Immature natural killer cell (primary cell): Measurements from ENCODE around the gene TRIB2. TPM values are rescaled to one million over a fixed set of nuclear protein-coding genes. Genes with fewer than 3 reads are reported as not detected.

Experiments used
- DNase-seq, 3 donors: peaks; one replicate each; pipeline ENCODE4 v3.0.0; 2022; ENCODE audit warnings: mixed read lengths in 1 of 3
- H3K27ac Mint-ChIP-seq, 6 donors: one replicate each; pipeline ENCODE4 v1.8.0; 2020; ENCODE audit warnings: mixed read lengths in 6 of 6, mild to moderate bottlenecking in 5 of 6, inconsistent platforms in 4 of 6, moderate library complexity in 3 of 6
- H3K27me3 Mint-ChIP-seq, 3 donors: one replicate each; pipeline ENCODE4 v1.8.0; 2020 to 2021; ENCODE audit warnings: low read depth in 3 of 3, mild to moderate bottlenecking in 3 of 3, mixed read lengths in 3 of 3, moderate library complexity in 3 of 3, inconsistent platforms in 1 of 3
- H3K36me3 Mint-ChIP-seq, 3 donors: one replicate each; pipeline ENCODE4 v1.8.0; 2020; ENCODE audit warnings: mixed read lengths in 3 of 3, inconsistent platforms in 2 of 3, mild to moderate bottlenecking in 2 of 3
- H3K4me1 Mint-ChIP-seq, 2 donors: one replicate each; pipeline ENCODE4 v1.8.0; 2020; ENCODE audit warnings: inconsistent platforms in 2 of 2, mild to moderate bottlenecking in 2 of 2, mixed read lengths in 2 of 2, moderate library complexity in 1 of 2
- H3K4me3 Mint-ChIP-seq, 5 donors: one replicate each; pipeline ENCODE4 v1.8.0; 2020; ENCODE audit warnings: mild to moderate bottlenecking in 5 of 5, mixed read lengths in 5 of 5, inconsistent platforms in 3 of 5, moderate library complexity in 3 of 5
- H3K9me3 Mint-ChIP-seq, 6 donors: one replicate each; pipeline ENCODE4 v1.8.0; 2020; ENCODE audit warnings: mild to moderate bottlenecking in 6 of 6, mixed read lengths in 6 of 6, inconsistent platforms in 4 of 6, moderate library complexity in 3 of 6
- polyA plus RNA-seq, 3 donors: library from polyadenylated mRNA; unstranded; fragments of 300-500 nt; fragmentation: Illumina TruSeq; gene quantifications; one replicate each; pipeline ENCODE4 v1.2.3, GENCODE V29; 2021

TRIB2 gene
- polyA plus RNA-seq, 3 donors from 2014 or later, result 40.7 to 82.6 (median 44.5) TPM

- Mint-ChIP-seq H3K27me3 (peaks cover 0 to 7% (median 2%) of the 10 kb centered on the region in 3 donors), H3K36me3 (peaks cover 0 to 4% (median 0%) of the 10 kb centered on the region in 3 donors), H3K27ac (no peak overlapping the region), H3K4me3 (no peak overlapping the region), H3K4me1 (peaks cover 0 to 2% of the 10 kb centered on the region in 2 donors), H3K9me3 (peaks cover 0 to 2% (median 0%) of the 10 kb centered on the region in 6 donors)
- DNase-seq, result no peak
These were observed 31.6 kb upstream of the TRIB2 start for GRCh38 chr2:12685145-12685544.

- Mint-ChIP-seq H3K27me3 (peaks cover 0 to 7% (median 2%) of the 10 kb centered on the region in 3 donors), H3K36me3 (peaks cover 0 to 4% (median 0%) of the 10 kb centered on the region in 3 donors), H3K9me3 (peaks cover 0 to 2% (median 0%) of the 10 kb centered on the region in 6 donors), H3K27ac (no peak overlapping the region), H3K4me3 (no peak overlapping the region), H3K4me1 (peaks cover 0 to 2% of the 10 kb centered on the region in 2 donors)
- DNase-seq, result no peak
These were observed 30.8 kb upstream of the TRIB2 start for GRCh38 chr2:12685956-12686355.

GRCh38 chr2:12686708-12687283, 29.9 kb upstream of the TRIB2 start:
- no peak for DNase-seq
- Mint-ChIP-seq H3K27ac (no peak overlapping the region), H3K27me3 (peaks cover 0 to 6% (median 2%) of the 10 kb centered on the region in 3 donors), H3K4me3 (no peak overlapping the region), H3K36me3 (peaks cover 0 to 4% (median 0%) of the 10 kb centered on the region in 3 donors), H3K9me3 (peaks cover 0 to 2% (median 0%) of the 10 kb centered on the region in 6 donors), H3K4me1 (peaks cover 0 to 2% of the 10 kb centered on the region in 2 donors)

GRCh38 chr2:12688091-12688490, 28.6 kb upstream of the TRIB2 start:
- Mint-ChIP-seq H3K9me3 (peaks cover 0 to 3% (median under 1%) of the 10 kb centered on the region in 6 donors), H3K4me1 (peaks cover 0 to 4% of the 10 kb centered on the region in 2 donors)

GRCh38 chr2:12688893-12689292, 27.8 kb upstream of the TRIB2 start:
- no peak for DNase-seq

More at GRCh38 chr2:12688091-12688490, 28.6 kb upstream of the TRIB2 start:
- no peak overlapping the region for H3K4me3 Mint-ChIP-seq
- H3K27me3 Mint-ChIP-seq, result peaks cover 0 to 3% (median 2%) of the 10 kb centered on the region in 3 donors
- no peak overlapping the region for H3K27ac Mint-ChIP-seq
- peaks cover 0 to 10% (median 5%) of the 10 kb centered on the region in 3 donors for H3K36me3 Mint-ChIP-seq
- no peak for DNase-seq

GRCh38 chr2:12693509-12693908, 23.2 kb upstream of the TRIB2 start:
- no peak overlapping the region for H3K4me3 Mint-ChIP-seq
- peaks cover 0 to 2% of the 10 kb centered on the region in 2 donors for H3K4me1 Mint-ChIP-seq
- peaks cover 0 to 5% (median 5%) of the 10 kb centered on the region in 3 donors for H3K36me3 Mint-ChIP-seq
- H3K9me3 Mint-ChIP-seq, result peaks cover 0 to 3% (median 0%) of the 10 kb centered on the region in 6 donors
- no peak for DNase-seq
- H3K27me3 Mint-ChIP-seq, result peaks cover 0 to 2% (median 0%) of the 10 kb centered on the region in 3 donors
- no peak overlapping the region for H3K27ac Mint-ChIP-seq

More at GRCh38 chr2:12688893-12689292, 27.8 kb upstream of the TRIB2 start:
- Mint-ChIP-seq H3K36me3 (peaks cover 0 to 10% (median 5%) of the 10 kb centered on the region in 3 donors), H3K4me3 (no peak overlapping the region), H3K27ac (no peak overlapping the region), H3K27me3 (peaks cover 0 to 2% (median 0%) of the 10 kb centered on the region in 3 donors), H3K9me3 (peaks cover 0 to 3% (median under 1%) of the 10 kb centered on the region in 6 donors), H3K4me1 (peaks cover 0 to 4% of the 10 kb centered on the region in 2 donors)

GRCh38 chr2:12694990-12695774, 21.6 kb upstream of the TRIB2 start:
- Mint-ChIP-seq H3K36me3 (peaks cover 0 to 5% (median 5%) of the 10 kb centered on the region in 3 donors), H3K9me3 (peaks cover 0 to 3% (median 0%) of the 10 kb centered on the region in 6 donors), H3K4me3 (no peak overlapping the region), H3K27me3 (peaks cover 0 to 2% (median 1%) of the 10 kb centered on the region in 3 donors), H3K27ac (no peak overlapping the region), H3K4me1 (peaks cover 0 to 2% of the 10 kb centered on the region in 2 donors)
- no peak for DNase-seq

- H3K9me3 Mint-ChIP-seq, result no peaks in the 10 kb centered on the region
- peaks cover 0 to 4% (median 1%) of the 10 kb centered on the region in 3 donors for H3K27me3 Mint-ChIP-seq
- H3K27ac Mint-ChIP-seq, result no peak overlapping the region
- H3K4me1 Mint-ChIP-seq, result peaks cover 4 to 11% of the 10 kb centered on the region in 2 donors
- no peak overlapping the region for H3K4me3 Mint-ChIP-seq
- DNase-seq, result no peak
- H3K36me3 Mint-ChIP-seq, result no peaks in the 10 kb centered on the region
These were observed 19.1 kb upstream of the TRIB2 start for GRCh38 chr2:12697617-12698016.

GRCh38 chr2:12700989-12701388, 15.7 kb upstream of the TRIB2 start:
- Mint-ChIP-seq H3K27me3 (peaks cover 0 to 2% (median 1%) of the 10 kb centered on the region in 3 donors), H3K4me3 (no peak overlapping the region), H3K4me1 (peaks cover 27 to 44% of the 10 kb centered on the region in 2 donors), H3K9me3 (no peaks in the 10 kb centered on the region), H3K36me3 (no peaks in the 10 kb centered on the region), H3K27ac (no peak overlapping the region)
- no peak for DNase-seq

- H3K27me3 Mint-ChIP-seq, result peaks cover 0 to 2% (median 1%) of the 10 kb centered on the region in 3 donors
- H3K36me3 Mint-ChIP-seq, result no peaks in the 10 kb centered on the region
- H3K9me3 Mint-ChIP-seq, result no peaks in the 10 kb centered on the region
- DNase-seq, result no peak
- peaks cover 27 to 46% of the 10 kb centered on the region in 2 donors for H3K4me1 Mint-ChIP-seq
- no peak overlapping the region for H3K4me3 Mint-ChIP-seq
- H3K27ac Mint-ChIP-seq, result no peak overlapping the region
These were observed 15.0 kb upstream of the TRIB2 start for GRCh38 chr2:12701786-12702167.

GRCh38 chr2:12702168-12703121, 14.3 kb upstream of the TRIB2 start:
- Mint-ChIP-seq H3K4me1 (peaks cover 27 to 51% of the 10 kb centered on the region in 2 donors), H3K36me3 (no peaks in the 10 kb centered on the region), H3K27me3 (peaks cover 0 to 2% (median 1%) of the 10 kb centered on the region in 3 donors), H3K4me3 (no peak overlapping the region), H3K27ac (peak overlapping the region in 1 of 6 donors; percentile 11), H3K9me3 (no peaks in the 10 kb centered on the region)
- DNase-seq, result no peak

GRCh38 chr2:12704378-12704777, 12.4 kb upstream of the TRIB2 start:
- H3K4me1 Mint-ChIP-seq, result peaks cover 45 to 71% of the 10 kb centered on the region in 2 donors
- H3K27ac Mint-ChIP-seq, result peak overlapping the region; percentile 41 to 87 (median 67)
- H3K9me3 Mint-ChIP-seq, result no peaks in the 10 kb centered on the region
- peak overlapping the region in 2 of 5 donors; percentile 3 to 66 for H3K4me3 Mint-ChIP-seq
- peaks cover 0 to 2% (median 0%) of the 10 kb centered on the region in 3 donors for H3K27me3 Mint-ChIP-seq
- no peak for DNase-seq
- H3K36me3 Mint-ChIP-seq, result no peaks in the 10 kb centered on the region

- H3K4me1 Mint-ChIP-seq, result peaks cover 54 to 79% of the 10 kb centered on the region in 2 donors
- peak in 2 of 3 donors; percentile 28 to 30 for DNase-seq
- H3K4me3 Mint-ChIP-seq, result peak overlapping the region; percentile 4 to 72 (median 65)
These were observed 11.5 kb upstream of the TRIB2 start for GRCh38 chr2:12705230-12705629.

More at GRCh38 chr2:12705230-12705629, 11.5 kb upstream of the TRIB2 start:
- H3K9me3 Mint-ChIP-seq, result no peaks in the 10 kb centered on the region
- peak overlapping the region; percentile 74 to 88 (median 84) for H3K27ac Mint-ChIP-seq
- H3K27me3 Mint-ChIP-seq, result peaks cover 0 to 2% (median 0%) of the 10 kb centered on the region in 3 donors
- H3K36me3 Mint-ChIP-seq, result no peaks in the 10 kb centered on the region
